IMR-90 (cell line): Measurements from ENCODE around the gene CERK.

Experiments
- BHLHE40 ChIP-seq: fragments of 150-350 bp; IDR thresholded peaks from 2 replicates; pipeline ENCODE4 v1.6.1; 2016; ENCODE audit warnings: mild to moderate bottlenecking, low read depth, low read length
- CEBPB ChIP-seq: IDR thresholded peaks from 2 replicates; pipeline ENCODE4 v1.6.1; 2012; ENCODE audit warnings: low read depth, low read length, improper control_type of control experiment
- CHD1 ChIP-seq: IDR thresholded peaks from 2 replicates; pipeline ENCODE4 v1.6.1; 2012; ENCODE audit warnings: low read depth, low read length, improper control_type of control experiment
- CTCF ChIP-seq: conservative IDR thresholded peaks from 2 replicates; pipeline ENCODE4 v1.5.1; 2012; ENCODE audit warnings: mild to moderate bottlenecking, low read depth, low read length, improper control_type of control experiment
- ELK1 ChIP-seq: fragments of 150-350 bp; IDR thresholded peaks from 2 replicates; pipeline ENCODE4 v1.6.1; 2016; ENCODE audit warnings: low read depth, mild to moderate bottlenecking, low read length, moderate library complexity, borderline replicate concordance
- MAFK ChIP-seq: IDR thresholded peaks from 2 replicates; pipeline ENCODE4 v1.6.1; 2012; ENCODE audit warnings: low read depth, low read length, improper control_type of control experiment
- MXI1 ChIP-seq: IDR thresholded peaks from 2 replicates; pipeline ENCODE4 v1.6.1; 2012; ENCODE audit warnings: low read depth, mild to moderate bottlenecking, low read length, moderate library complexity, borderline replicate concordance
- POLR2A ChIP-seq: IDR thresholded peaks from 2 replicates; pipeline ENCODE4 v1.6.1; 2012; ENCODE audit warnings: mild to moderate bottlenecking, low read depth, low read length
- RAD21 ChIP-seq: IDR thresholded peaks from 2 replicates; pipeline ENCODE4 v1.6.1; 2012; ENCODE audit warnings: low read length, improper control_type of control experiment
- RCOR1 ChIP-seq: IDR thresholded peaks from 2 replicates; pipeline ENCODE4 v1.6.1; 2012; ENCODE audit warnings: mild to moderate bottlenecking, low read length, improper control_type of control experiment; ENCODE audit not compliant: insufficient replicate concordance
- RFX5 ChIP-seq: IDR thresholded peaks from 2 replicates; pipeline ENCODE4 v1.8.0; 2012; ENCODE audit warnings: low read depth, mild to moderate bottlenecking, low read length, moderate library complexity
- SMC3 ChIP-seq: fragments of 150-350 bp; IDR thresholded peaks from 2 replicates; pipeline ENCODE4 v1.6.1; 2016; ENCODE audit warnings: low read depth, mild to moderate bottlenecking, antibody characterized with exemption, low read length, moderate library complexity
- USF2 ChIP-seq: fragments of 150-350 bp; IDR thresholded peaks from 2 replicates; pipeline ENCODE4 v1.6.1; 2017; ENCODE audit warnings: mild to moderate bottlenecking, antibody characterized with exemption, low read length, low read depth

- no peak for TF ChIP-seq CTCF
- no peak for TF ChIP-seq BHLHE40
- no peak for TF ChIP-seq MXI1
- no peak for TF ChIP-seq POLR2A
- no peak for TF ChIP-seq CHD1
- TF ChIP-seq CEBPB, result no peak
- no peak for TF ChIP-seq ELK1
- TF ChIP-seq RAD21, result no peak
- TF ChIP-seq MAFK, result peak; percentile 76
- no peak for TF ChIP-seq RFX5
- no peak for TF ChIP-seq RCOR1
- TF ChIP-seq SMC3, result no peak
- TF ChIP-seq USF2, result no peak
Measured at GRCh38 chr22:46779023-46779422, 41.0 kb upstream of the CERK start.
